H1 (cell line): ENCODE data around the gene OVCH1. TPM values are rescaled to one million over a fixed set of nuclear protein-coding genes. Genes with fewer than 3 reads are reported as not detected.

Experiments used
- CHD1 ChIP-seq: IDR thresholded peaks from 2 replicates; pipeline ENCODE4 v1.6.1; 2012; ENCODE audit warnings: low read depth, low read length, improper control_type of control experiment
- EGR1 ChIP-seq: IDR thresholded peaks from 2 replicates; pipeline ENCODE4 v1.6.1; 2011; ENCODE audit warnings: low read depth, low read length, borderline replicate concordance
- polyA plus RNA-seq, 7 experiments: library from polyadenylated mRNA; depleted of rRNA in 3 of 7; stranded (reverse) in 5 of 7; unstranded in 2 of 7; fragments of >200 nt in 5 of 7; fragments of 200-250 nt in 2 of 7; gene quantifications; 1 replicate in 5 of 7; 2 replicates in 1 of 7; 4 replicates in 1 of 7; pipeline versions ENCODE4 v1.2.1 to v1.2.3, GENCODE V29; 2011 to 2013; ENCODE audit warnings: missing spikeins in 2 of 7, mixed read lengths in 2 of 7
- total RNA-seq: library from RNA; stranded (reverse); fragmentation: NEBNext Ultra II Directional; extraction: Animal tissue kit (Norgen Biotek cat#: 25700); gene quantifications from 2 replicates; pipeline ENCODE4 v1.2.1, GENCODE V29; 2021
- TF ChIP-seq, protein P1 (sequence below): IDR thresholded peaks from 2 replicates; pipeline ENCODE4 v1.6.1; 2012; ENCODE audit warnings: inconsistent platforms

OVCH1 gene
- total and polyA plus RNA-seq, 2 of the 8 experiments (the other 6 are each of a cell fraction or from before 2014, with no cell fraction given): 0.07 TPM; not detected in 1

- TF ChIP-seq, protein P1, sequence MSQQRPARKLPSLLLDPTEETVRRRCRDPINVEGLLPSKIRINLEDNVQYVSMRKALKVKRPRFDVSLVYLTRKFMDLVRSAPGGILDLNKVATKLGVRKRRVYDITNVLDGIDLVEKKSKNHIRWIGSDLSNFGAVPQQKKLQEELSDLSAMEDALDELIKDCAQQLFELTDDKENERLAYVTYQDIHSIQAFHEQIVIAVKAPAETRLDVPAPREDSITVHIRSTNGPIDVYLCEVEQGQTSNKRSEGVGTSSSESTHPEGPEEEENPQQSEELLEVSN: no peak
- TF ChIP-seq EGR1 (no peak), CHD1 (no peak)
- TF ChIP-seq, all 59 proteins: peak for 0
Measured at GRCh38 chr12:29447285-29447975, 50.1 kb downstream of the OVCH1 start (continued).
